Endometrial microvascular endothelial cells (primary cell): ENCODE data around the gene SLC25A21. TPM values are rescaled to one million over a fixed set of nuclear protein-coding genes. Genes with fewer than 3 reads are reported as not detected.
"Not testable (repeated sequence)": the region's sequence is repeated elsewhere in the genome, so short reads cannot be mapped to it uniquely, and the experiment has no call there.

ENCODE experiments used
- in situ Hi-C: cut with HindIII; loops from 2 replicates; pipeline ENCODE4 v1.10.0; 2017; ENCODE audit warnings: low sequenced_read_pairs, low pct_unique_long_range_greater_than_20kb; ENCODE audit errors: inconsistent ontology term
- total RNA-seq: library from RNA; depleted of rRNA; stranded (reverse); fragments of >200 nt; gene quantifications from one replicate; pipeline ENCODE4 v1.2.3, GENCODE V29; 2015; ENCODE audit errors: inconsistent ontology term

Gene SLC25A21
- total RNA-seq, 1 donor from 2014 or later: 1.4 TPM

DNA sequence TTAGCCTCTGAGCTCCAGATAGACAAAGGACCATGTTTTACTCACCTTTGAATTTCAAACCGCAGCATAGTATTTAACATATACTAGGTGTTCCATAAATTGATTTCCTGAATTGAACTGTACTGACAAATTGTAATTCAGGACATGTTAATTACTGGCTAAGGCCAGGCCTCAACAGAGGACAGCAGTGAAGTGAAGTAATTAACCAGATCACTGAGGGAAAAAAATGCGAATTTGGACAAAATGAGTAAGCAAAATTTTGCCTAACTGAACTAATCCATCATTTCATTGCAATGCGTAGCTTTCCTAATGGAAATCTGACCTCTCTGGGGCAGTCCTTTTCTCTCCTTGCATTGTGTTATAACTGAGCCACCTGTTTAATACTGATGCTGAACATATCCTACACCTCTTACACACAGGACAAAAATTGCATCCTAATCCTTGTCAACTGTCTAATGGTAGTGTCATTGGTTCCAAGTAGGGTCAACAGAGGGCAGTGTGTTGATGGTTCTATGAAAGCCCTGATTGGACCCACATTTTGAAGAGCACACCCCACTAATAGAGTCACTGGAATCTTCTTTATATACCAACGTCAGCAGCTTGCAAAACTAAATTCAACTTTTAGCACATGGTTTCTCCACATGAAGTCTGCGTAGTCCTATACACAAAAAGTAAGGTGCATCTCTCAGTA, 148.4 kb downstream of the SLC25A21 start:
- in situ Hi-C loops: no loop called here

DNA sequence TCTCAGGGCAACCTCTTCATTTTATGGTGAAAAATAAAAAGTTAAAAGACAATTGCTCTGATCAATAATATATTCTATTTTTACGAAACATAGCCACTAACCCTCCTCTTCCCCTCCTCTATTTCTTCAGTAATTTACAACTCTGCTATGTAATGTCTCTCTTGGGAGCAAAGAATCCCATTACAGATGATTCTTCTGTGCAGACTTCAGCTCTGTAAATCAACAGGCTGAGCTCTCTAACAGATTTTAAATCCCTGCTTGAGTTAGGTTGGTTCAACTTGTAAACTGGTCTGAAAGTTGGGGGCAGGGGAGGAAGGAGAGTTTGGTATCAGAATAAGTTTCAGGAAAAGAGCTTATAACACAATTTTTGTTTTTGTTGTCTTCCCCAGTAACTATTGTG, 151.0 kb downstream of the SLC25A21 start:
- in situ Hi-C loops: no loop called here

DNA sequence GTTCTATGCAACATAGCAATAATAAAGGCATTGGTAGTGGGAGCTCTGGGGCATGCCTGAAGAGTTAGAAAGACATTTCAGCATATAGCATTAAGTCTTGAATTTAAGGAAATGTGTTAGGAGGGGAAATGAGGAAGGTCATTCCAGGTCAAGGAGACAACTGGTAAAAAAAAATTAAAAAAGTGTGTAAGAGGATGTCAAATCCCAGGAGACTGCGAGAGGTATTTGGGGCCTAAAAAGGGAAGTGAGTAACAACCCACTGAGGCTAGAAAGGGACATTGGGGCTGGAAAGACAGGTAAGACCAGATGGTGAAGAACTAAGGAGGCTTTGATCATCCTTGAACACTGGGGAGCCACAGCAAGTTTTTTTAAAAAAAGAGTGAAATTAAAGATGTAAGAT, 152.9 kb downstream of the SLC25A21 start:
- in situ Hi-C loops: no loop called here

DNA sequence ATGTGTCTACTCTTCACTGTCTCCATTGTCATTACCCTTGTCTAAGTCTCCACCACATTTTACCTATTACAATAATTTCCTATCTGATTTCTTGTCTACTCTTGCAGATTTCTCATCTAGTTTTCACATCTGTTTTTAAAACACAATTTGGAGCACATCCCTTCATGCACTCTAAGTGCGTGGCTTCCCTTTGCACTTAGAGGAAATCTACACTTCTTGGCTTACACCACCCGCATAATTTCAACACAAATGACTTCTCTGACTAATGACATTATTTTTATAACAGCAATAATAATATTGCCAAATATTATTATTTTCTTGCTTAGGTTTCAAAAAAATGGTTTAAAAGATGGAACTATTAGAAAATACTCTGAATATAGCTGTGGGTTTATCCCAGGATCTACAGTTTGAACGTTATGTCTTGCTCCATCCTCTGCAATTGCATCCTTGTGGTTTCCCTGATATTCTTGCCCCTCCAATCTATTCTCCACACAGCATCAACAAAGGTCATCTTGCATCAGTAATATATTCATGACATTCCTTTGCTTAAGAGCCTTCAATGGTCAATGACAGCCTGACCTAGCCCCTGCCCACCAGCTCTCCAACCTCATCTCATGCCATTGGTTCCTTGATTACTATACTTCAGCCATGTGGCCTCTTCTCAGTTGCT, 153.7 kb downstream of the SLC25A21 start:
- in situ Hi-C loops: no loop called here

DNA sequence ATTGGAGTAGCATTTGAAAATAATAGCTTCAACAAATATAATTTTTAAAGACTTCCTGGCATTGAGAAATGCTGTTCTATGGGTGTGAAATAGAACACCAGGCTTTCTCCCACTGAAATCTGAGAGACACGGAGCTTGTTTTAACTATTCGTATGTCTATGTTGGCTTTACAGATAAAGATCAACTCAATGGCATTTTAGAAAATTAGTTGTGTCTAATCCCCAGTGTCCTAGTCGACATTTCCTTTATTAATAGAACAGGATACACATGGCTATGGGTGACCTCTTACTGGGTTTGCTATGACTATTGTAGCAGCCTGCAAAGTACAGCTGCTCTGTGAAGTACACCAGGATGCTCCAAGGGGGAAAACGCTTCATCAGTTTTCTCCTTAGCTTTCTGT, 159.3 kb downstream of the SLC25A21 start:
- in situ Hi-C loops: no loop called here

DNA sequence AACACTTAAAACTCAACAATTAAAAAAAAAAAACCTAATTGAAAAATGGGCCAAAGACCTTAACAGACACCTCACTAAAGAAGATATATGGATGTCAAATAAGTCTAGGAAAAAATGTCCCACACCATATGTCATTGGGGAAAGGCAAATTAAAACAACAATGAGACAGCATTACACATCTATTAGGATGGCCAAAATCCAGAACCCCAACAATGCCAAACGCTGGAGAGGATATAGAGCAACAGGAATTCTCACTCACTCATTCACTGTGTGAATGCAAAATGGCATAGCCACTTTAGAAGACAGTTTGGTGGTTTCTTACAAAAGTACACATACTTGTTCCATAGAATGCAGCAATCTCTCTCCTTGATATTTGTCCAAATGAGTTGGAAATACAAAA, 173.7 kb downstream of the SLC25A21 start:
- in situ Hi-C loops: no loop called here

DNA sequence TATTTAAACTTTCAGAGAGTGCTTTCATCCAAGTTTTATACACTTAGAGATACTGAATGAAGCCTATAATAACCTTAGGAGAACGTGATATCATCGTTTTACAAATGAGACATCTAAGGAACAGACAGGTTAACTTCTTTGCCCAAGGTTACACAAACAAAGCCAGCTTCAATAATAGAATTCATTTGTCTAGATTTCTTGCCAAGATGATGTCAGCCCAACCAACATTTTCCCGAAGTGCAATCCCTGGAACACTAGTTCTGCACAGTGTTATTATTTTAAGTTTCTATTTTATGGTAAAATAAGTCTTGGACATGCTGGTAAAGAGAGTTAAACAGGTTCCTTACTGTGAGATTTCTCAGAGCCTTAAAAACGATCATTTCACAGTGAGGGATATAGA, 174.6 kb downstream of the SLC25A21 start:
- in situ Hi-C loops: no loop called here

DNA sequence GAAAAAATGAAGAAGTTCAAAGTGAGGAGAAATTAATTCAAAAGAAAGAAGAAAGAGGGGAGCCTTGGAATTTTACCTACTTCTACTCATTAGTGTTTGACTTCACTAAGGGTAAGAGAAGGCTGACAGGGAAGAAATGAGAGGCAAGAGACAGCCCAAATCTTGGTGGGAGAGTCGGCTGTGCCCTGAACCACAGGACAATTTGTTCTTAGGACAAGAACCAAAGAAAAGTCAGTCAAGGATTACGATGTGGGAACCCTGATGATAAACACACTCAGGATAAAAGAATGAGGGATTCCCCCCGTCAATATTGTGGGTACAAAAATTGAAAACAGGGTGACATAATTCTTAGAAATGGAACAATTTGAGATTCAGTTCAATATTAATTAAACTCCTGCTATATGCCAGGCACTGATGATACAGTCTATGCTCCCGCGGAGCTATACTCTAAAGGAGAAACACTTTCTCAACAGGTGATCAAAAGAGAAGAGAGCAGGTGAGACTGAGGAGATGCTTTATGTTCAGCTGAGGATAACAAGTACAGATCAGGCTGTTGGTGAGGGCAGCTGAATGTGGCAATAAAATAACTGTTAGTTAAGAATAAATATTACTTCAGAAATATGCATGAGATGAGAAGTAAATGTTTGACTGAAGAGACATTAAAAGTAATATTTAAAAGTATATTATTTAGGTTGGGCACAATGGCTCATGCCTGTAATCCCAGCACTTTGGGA, 175.4 kb downstream of the SLC25A21 start:
- in situ Hi-C loops: no loop called here

DNA sequence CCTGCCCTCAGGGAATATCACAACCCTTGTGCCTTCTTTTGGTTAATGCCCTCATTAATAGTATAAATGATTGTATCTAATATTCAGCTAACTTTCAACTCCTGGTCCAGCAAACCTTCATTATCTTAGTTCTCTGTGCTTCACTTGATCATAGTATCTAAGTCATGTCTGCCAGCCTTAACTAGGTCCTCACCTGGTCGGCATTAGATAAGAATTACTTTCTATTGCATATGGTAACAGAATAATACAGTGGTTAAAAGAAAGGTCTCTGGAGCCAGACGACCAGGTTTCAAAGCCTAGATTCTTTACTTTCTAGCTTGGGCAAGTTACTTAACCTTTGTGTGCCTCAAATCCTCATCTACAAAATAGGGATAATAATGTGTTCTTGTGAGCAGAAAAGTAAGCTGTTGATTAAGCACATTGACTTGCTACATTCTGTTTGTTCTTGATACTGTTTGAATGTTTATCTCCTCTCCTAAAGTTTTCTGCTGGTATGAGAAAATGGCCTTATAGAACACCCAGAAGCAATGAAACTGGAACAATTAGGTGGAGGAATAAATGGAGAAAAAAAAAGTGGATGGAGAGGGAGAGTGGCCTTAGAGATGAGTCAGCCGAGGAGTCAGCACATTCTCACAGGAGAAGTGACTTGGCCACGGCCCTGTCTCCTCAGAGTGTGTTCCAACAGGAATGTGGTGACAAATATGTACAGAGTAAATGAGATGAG, 176.1 kb downstream of the SLC25A21 start:
- in situ Hi-C loops: no loop called here

DNA sequence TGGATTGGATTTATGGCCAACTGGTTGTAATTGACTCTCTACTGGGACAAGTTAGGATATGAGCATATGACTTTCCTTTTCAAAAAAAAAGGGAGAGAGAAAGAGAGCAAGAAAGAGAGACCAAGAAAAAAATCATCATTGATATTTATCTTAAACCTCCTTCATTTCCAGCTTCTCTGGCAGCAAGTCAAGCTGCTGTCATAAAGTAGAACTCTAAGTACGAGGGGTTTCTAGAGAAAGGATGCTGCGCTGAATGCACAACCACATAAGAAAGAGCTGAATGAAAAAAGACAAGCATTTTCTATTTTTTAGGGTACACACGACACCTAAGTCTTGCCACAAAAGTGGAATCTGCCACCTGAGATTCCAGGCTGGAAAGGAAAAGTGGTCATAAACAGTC, 182.6 kb downstream of the SLC25A21 start:
- in situ Hi-C loops: no loop called here

DNA sequence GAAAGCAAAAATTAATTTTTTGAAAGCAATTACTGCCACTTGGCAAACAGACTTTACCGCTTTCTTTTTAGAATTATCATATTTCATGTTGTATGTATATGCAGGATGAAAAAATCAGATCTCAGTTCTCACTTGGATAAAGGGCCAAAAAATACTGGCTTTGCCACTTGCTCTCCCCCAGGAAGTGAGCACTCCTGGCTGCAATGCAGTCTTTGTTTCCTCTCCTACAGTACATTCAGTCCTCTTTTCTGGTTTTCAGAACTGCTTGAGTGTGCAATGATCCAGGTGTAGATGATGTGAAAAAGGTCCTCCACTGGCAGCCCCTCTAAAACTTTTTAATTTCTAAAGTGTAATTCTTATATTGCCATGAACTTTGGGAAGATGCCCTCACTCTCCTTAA, 183.4 kb downstream of the SLC25A21 start:
- in situ Hi-C loops: no loop called here

DNA sequence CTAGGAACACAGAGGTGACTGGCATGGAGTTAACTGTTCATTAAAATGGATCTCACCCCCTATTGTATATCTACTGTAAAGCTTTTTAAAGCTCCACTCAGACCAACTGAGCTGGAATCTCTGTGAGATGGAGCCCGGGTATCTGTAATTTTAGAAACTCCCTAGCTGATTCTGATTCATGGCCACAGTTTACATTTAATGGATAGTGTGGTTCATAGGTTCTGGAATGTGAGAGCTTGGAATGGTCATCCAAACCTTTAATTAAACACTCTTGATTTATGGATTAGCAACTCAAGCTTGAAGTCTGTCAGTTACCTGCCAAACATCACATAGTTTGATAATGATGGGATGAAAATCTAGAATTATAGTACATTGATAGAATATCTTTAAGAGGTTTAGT, 183.8 kb downstream of the SLC25A21 start:
- in situ Hi-C loops: no loop called here

DNA sequence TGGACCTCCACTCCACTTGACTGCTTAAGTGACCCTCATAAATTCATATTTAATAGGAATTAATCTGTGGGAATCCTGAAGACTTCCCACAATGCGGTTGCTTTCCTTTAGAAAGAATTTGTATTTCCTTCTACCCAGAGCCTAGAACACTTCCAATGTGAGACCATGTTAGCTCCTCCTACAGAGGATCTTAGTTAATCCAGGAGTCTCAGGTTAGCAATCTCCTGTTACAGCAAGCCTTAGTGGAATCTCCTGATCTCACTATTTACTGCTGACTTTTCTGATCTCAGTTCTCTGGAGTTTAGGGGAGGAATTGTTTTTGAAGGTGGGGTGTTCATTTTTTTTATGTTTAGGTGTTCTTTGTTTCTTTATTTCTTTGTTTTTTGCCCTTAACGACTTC, 186.0 kb downstream of the SLC25A21 start:
- in situ Hi-C loops: no loop called here

DNA sequence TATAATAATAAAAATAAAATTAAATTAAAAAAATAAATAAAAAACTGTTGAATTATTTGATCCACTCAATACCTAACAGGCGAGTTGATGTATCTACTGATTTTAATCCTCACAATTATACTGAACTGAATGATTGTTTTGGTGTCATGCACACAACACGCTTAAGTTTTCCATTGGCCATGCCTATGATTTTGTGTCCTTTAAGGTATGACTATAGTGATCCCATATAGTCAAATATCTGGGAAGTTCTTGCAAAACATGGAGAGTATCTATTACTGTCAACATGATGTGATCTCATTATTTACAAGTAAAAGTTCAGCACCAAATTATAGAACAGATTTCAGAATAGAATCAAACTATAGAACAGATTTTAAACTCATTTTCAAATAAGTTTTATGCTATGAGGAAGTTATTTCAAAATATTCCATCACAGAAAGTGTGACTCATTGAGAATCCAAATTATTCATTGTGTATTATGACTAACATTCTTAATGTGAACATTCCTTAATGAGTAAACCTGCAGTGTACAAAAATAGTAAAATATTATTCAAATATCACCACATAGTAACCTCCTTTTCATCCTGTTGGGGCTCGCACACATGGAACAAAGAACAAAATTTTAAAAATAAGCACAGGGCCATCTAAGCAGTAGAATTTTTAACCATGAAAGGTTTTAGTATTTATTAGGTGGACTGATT, 190.4 kb downstream of the SLC25A21 start:
- in situ Hi-C loops: no loop called here

DNA sequence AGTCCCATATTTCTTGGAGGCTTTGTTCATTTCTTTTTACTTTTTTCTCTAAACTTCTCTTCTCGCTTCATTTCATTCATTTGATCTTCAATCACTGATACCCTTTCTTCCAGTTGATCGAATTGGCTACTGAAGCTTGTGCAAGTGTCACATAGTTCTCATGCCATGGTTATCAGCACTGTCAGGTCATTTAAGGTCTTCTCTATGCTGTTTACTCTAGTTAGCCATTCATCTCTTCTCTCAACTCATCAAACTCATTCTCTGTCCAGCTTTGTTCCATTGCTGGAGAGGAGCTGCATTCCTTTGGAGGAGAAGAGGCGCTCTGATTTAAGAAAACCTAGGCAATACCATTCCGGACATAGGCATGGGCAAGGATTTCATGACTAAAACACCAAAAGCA, 192.0 kb downstream of the SLC25A21 start:
- in situ Hi-C loops: not testable (repeated sequence)

DNA sequence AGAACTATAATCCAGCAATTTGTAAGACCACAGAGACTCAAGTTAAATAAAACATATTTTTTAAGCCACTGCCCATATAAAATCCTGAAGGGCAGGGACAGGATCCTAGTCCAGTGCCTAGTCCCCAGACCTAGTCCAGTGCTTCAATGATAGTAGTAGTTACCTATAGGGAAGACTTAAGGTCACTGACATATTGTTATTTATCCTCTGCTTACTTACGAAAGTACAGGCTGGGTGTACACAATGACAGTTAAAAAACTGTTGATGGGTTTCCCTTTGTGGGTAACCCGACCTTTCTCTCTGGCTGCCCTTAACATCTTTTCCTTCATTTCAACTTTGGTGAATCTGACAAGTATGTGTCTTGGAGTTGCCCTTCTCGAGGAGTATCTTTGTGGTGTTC, 192.5 kb downstream of the SLC25A21 start:
- in situ Hi-C loops: no loop called here

DNA sequence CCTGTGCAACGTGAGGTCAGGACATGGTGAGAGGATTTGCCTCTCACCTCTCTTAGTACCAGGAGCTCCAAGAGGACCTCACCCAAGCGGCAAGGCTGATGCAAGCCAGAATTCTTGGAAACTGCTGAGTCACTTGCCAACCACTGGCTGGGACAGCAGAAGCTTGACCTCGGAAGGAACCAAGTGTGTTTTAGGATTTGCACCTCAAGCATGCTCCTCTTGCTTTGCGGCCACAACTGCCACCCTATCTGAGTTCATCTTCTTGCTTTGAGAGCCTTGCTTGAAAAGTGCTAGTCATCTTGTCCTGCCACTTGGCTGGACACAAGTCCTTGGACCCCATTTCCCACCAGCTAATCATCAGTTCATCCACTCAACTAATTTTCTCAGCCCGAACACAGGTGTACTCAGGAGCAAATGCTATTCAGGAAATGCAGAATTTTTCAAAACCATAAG, 195.8 kb downstream of the SLC25A21 start:
- in situ Hi-C loops: no loop called here

DNA sequence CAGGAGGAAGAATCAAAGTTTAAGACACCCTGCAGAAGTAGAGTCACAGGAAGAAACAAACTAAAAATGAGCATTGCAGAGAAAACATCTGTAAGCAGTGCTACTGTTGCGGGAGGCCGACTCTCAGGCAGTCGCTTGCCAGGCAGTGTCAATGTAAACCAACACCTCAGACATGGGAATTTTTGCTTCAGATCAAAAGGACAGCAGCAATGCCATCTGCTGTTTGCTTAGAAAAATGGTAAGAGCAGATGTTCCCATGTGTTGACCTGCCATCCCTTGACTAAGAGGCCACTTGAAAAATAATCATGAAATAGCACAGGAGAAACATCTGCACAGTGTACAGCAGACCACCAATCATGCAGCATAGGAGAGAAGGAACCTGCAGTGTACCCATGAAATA, 196.6 kb downstream of the SLC25A21 start:
- in situ Hi-C loops: no loop called here

DNA sequence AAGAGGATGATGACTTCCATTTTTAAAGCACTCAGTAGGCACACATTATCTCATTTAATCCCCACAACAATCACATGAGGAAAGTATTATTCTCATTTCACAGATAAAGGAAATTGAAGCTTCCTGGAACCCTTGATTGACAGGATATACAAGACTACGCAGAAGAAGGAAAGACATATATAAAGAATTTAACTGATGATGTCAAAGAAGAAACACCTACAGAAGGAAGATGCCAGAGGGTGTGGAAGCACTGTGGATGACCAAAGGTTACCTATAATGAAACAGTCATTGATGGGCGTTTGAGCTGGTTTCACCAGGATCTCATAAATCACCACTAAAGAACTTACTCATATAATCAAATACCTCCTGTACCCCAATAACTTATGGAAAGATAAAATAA, 197.4 kb downstream of the SLC25A21 start:
- in situ Hi-C loops: no loop called here
